ENCODE measurements around the gene DCAF11. TPM values are rescaled to one million over a fixed set of nuclear protein-coding genes. Genes with fewer than 3 reads are reported as not detected.

The DCAF11 gene
- total and polyA plus RNA-seq, 2 of the 8 experiments (the other 6 are each of a cell fraction or from before 2014, with no cell fraction given) = 60.4 to 63.6 TPM

GRCh38 chr14:24096545-24097181 lies 17.9 kb upstream of the DCAF11 start:
- Histone ChIP-seq H4K5ac (ENCODE audit: insufficient read length, low read depth, low read length) (no peak overlapping the region), H3K9me3 (ENCODE audit: insufficient read depth in 2 of 2, low read depth in 1 of 2, low read length in 1 of 2) (no peaks in the 10 kb centered on the region), H3K27me3 (replicated peaks in 1 of 4; ENCODE audit: control insufficient read depth in 3 of 4, extremely low read depth in 1 of 4, insufficient read depth in 3 of 4, low read length in 3 of 4) (no peaks in the 10 kb centered on the region), H4K8ac (ENCODE audit: extremely low read depth, insufficient read depth, low read length) (no peak overlapping the region), H3K56ac (replicated peaks; ENCODE audit: insufficient read length, low read depth, low read length) (no peak overlapping the region), H3K23me2 (ENCODE audit: low read depth, low read length) (peaks cover 8% of the 10 kb centered on the region), H2BK20ac (ENCODE audit: low read length) (no peak overlapping the region), H4K20me1 (replicated peaks in 1 of 2; ENCODE audit: control insufficient read depth in 1 of 2, insufficient read depth in 2 of 2, low read length in 2 of 2) (peaks cover 7 to 11% of the 10 kb centered on the region in 2 experiments), H2BK120ac (replicated peaks; ENCODE audit: low read depth, low read length) (no peak overlapping the region), H3K79me2 (ENCODE audit: control insufficient read depth in 1 of 2, insufficient read depth in 2 of 2, low read length in 2 of 2) (peaks cover 0 to 21% of the 10 kb centered on the region in 2 experiments; a peak in 2 of 4 replicates), H2BK12ac (ENCODE audit: low read depth, low read length) (no peak overlapping the region), H3K4me1 (replicated peaks in 1 of 4; ENCODE audit: control insufficient read depth in 3 of 4, insufficient read depth in 4 of 4, low read length in 3 of 4) (peaks cover 5 to 13% (median 8%) of the 10 kb centered on the region in 4 experiments), H2AFZ (ENCODE audit: low read length) (no peak overlapping the region), H3K9ac (replicated peaks in 1 of 4; ENCODE audit: extremely low read depth in 1 of 4, low read depth in 3 of 4, low read length in 3 of 4) (no peak overlapping the region), H3K4me2 (ENCODE audit: insufficient read depth in 1 of 2, low read depth in 2 of 2, low read length in 2 of 2) (no peak overlapping the region; a peak in 1 of 4 replicates), H4K91ac (replicated peaks; ENCODE audit: insufficient read length, low read length) (no peak overlapping the region), H2BK15ac (ENCODE audit: low read length) (no peak overlapping the region), H3K79me1 (ENCODE audit: low read depth, low read length) (peaks cover 5% of the 10 kb centered on the region), H3K14ac (ENCODE audit: insufficient read length) (no peak overlapping the region), H3K36me3 (ENCODE audit: control insufficient read depth in 2 of 4, insufficient read depth in 4 of 4, low read length in 3 of 4) (peaks cover 9 to 46% (median 27%) of the 10 kb centered on the region in 4 experiments; a peak in 7 of 8 replicates), H3K23ac (ENCODE audit: insufficient read length) (no peak overlapping the region), H2AK5ac (ENCODE audit: low read depth, low read length) (no peak overlapping the region), H2BK5ac (ENCODE audit: low read depth, low read length) (no peak overlapping the region), H3K27ac (ENCODE audit: low read depth, low read length) (no peak overlapping the region), H3K4me3 (ENCODE audit: extremely low read depth in 1 of 4, insufficient read depth in 2 of 4, low read depth in 3 of 4, low read length in 4 of 4) (no peak overlapping the region), H3K4ac (replicated peaks; ENCODE audit: insufficient read length, low read depth, low read length) (no peak overlapping the region), H3K18ac (ENCODE audit: extremely low read depth, low read length) (no peak overlapping the region)
- TF ChIP-seq MAFK (IDR thresholded peaks at IDR 0.05; ENCODE audit: low read depth, low read length) (no peak), BACH1 (IDR thresholded peaks at IDR 0.05; ENCODE audit: low read length) (no peak), EGR1 (IDR thresholded peaks at IDR 0.05; ENCODE audit: borderline replicate concordance, low read depth, low read length) (no peak), HDAC6 (IDR thresholded peaks at IDR 0.05; ENCODE audit: low read depth, low read length) (no peak), SIN3A (conservative IDR thresholded peaks at IDR 0.05 in 1 of 2, IDR thresholded peaks at IDR 0.05 in 1 of 2; ENCODE audit: low read depth in 1 of 2, low read length in 2 of 2) (no peak), EZH2 (IDR thresholded peaks at IDR 0.05; ENCODE audit: low read depth, low read length, severe bottlenecking) (no peak), CHD2 (IDR thresholded peaks at IDR 0.05; ENCODE audit: low read length) (no peak), CTBP2 (IDR thresholded peaks at IDR 0.05; ENCODE audit: borderline replicate concordance, insufficient read depth, insufficient read length, low read length) (no peak), POLR2A (IDR thresholded peaks at IDR 0.05; ENCODE audit: control extremely low read depth in 1 of 2, low read depth in 2 of 2, low read length in 2 of 2) (no peak), POLR2AphosphoS5 (IDR thresholded peaks at IDR 0.05; ENCODE audit: low read depth, low read length) (no peak), CEBPB (IDR thresholded peaks at IDR 0.05; ENCODE audit: low read depth, low read length) (no peak), JUN (IDR thresholded peaks at IDR 0.05; ENCODE audit: low read depth, low read length) (no peak), CBX8 (IDR thresholded peaks at IDR 0.05; ENCODE audit: borderline replicate concordance, low read depth, low read length) (no peak), PHF8 (conservative IDR thresholded peaks at IDR 0.05; ENCODE audit: low read depth, low read length) (no peak)
- FAIRE-seq (no peak), DNase-seq (ENCODE audit: low read depth in 1 of 2, low spot score in 2 of 2) (no peak)
- ChIA-PET POLR2A (ENCODE audit: partially characterized antibody) (interaction anchor here (0.9 to 23.9 kb wide), 10 partner anchors 9 to 111 kb away, joined by 3 to 626 read pairs (median 38); partner anchors contain the start of genes CARMIL3, CPNE6, DCAF11 and EMC9), CTCF (ENCODE audit: partially characterized antibody) (interaction anchor here (0.6 to 12.8 kb wide), 4 partner anchors 9 to 1132 kb away, joined by 3 to 316 read pairs (median 82); partner anchors contain the start of gene CPNE6)
- 96% methylated on average over 8 of the region's 8 CpGs; no CpG with 5 or more reads in 1 of the 2 experiments for WGBS, 2 experiments (ENCODE audit: extremely low coverage in 1 of 2, insufficient coverage in 1 of 2, insufficient read length in 1 of 2, insufficient replicate concordance in 2 of 2, low coverage in 1 of 2, low lambda C conversion rate in 2 of 2, missing lambda C conversion rate in 1 of 2)

All from H1 (cell line).